Mononuclear cell (primary cell): ENCODE data around the gene LRP1B. TPM values are rescaled to one million over a fixed set of nuclear protein-coding genes. Genes with fewer than 3 reads are reported as not detected.
"Not testable (repeated sequence)": the region's sequence is repeated elsewhere in the genome, so short reads cannot be mapped to it uniquely, and the experiment has no call there.

ENCODE experiments used
- H3K27me3 ChIP-seq: 2 replicates; pipeline ENCODE4 v1.6.0; 2011; ENCODE audit warnings: low read length, control low read depth; ENCODE audit not compliant: insufficient read depth
- H3K4me1 ChIP-seq: 2 replicates; pipeline ENCODE4 v1.5.1; 2011; ENCODE audit warnings: mild to moderate bottlenecking, low read length, control low read depth; ENCODE audit not compliant: insufficient read depth
- H3K4me3 ChIP-seq: 2 replicates; pipeline ENCODE4 v1.5.1; 2011; ENCODE audit warnings: mild to moderate bottlenecking, low read length, moderate library complexity
- H3K9me3 ChIP-seq: 2 replicates; pipeline ENCODE4 v1.5.1; 2011; ENCODE audit warnings: low read depth, mild to moderate bottlenecking, control low read depth, low read length
- total RNA-seq: library from RNA; depleted of rRNA; stranded (reverse); fragments of >200 nt; gene quantifications from one replicate; pipeline ENCODE4 v1.2.3, GENCODE V29; 2012

LRP1B gene
- total RNA-seq, 1 donor, result under 0.01 TPM

DNA sequence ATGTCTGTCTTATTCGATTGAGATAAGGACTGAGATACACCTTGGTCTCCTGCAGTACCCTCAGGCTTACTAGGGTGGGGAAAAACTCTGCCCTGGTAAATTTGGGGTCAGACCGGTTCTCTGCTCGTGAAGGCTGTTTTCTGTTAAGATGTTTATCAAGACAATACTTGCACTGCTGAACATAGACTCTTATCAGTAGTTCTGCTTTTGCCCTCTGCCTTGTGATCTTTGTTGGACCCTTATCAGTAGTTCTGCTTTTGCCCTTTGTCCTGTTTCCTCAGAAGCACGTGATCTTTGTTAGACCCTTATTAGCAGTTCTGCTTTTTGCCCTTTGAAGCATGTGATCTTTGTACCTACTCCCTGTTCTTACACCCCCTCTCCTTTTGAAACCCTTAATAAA is 1715.8 kb downstream of the LRP1B start:
- not testable (repeated sequence) for H3K4me1 ChIP-seq, H3K9me3 ChIP-seq, H3K27me3 ChIP-seq, H3K4me3 ChIP-seq

DNA sequence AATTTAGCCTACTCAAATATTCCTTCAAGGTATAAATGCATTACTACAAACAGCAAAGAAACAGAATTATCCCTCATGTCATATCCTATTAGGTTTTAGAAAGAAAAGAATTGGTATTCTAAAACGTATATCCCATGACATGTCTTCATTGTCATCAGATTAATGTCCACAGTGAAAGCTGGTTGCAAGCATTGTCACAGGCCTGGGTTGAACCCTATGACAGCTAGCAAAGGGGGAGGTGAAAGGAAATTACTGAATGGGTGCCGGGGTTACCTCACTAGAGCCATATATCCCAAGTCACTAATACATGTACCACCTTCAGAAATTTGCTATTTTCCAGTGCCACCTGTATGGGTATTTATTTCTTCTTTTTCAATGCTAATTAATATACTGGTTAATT is 1720.1 kb downstream of the LRP1B start:
- H3K4me3 ChIP-seq, result no peak overlapping the region

DNA sequence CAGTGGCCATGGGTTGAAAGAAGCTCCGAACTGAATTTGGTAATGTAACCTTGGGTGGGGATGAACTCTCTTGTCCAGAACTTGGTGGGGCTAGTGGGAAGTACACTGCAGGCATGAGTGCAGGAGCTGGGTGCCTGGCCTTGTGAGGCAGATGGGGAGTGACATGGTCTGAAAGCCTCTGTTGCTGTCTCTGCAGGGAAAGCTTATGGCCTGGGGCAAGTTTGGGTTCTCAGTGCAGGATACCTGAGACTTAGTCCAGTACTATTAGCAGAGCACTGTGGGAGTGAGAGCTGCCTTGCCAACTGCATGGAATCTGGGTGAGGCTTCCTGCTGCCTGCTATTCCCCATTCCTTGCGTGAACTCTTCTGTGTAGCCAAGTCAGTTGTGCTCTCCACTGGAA is 1729.8 kb downstream of the LRP1B start:
- Histone ChIP-seq H3K27me3 (no peaks in the 10 kb centered on the region), H3K4me3 (no peak overlapping the region), H3K9me3 (peaks cover 3% of the 10 kb centered on the region), H3K4me1 (no peaks in the 10 kb centered on the region)

More for the DNA sequence above, 1720.1 kb downstream of the LRP1B start:
- Histone ChIP-seq H3K9me3 (peaks cover 11% of the 10 kb centered on the region), H3K27me3 (no peaks in the 10 kb centered on the region), H3K4me1 (no peaks in the 10 kb centered on the region)

DNA sequence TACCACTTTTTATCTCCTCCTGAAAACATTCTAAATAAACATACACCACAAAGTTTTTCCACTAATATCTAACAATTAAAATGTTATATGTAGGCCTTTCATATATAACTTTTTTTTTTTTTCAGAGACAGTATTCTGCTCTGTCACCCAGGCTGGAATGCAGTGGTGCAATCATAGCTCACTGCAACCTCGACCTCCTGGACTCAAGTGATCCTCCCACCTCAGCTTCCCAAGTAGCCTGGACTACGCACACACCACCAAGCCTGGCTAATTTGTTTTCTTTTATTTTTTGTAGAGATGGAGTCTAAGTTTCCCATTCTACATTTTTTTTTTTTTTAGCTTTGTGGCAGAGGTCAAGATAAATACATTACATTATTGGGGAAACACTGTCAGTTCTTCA is 1738.0 kb downstream of the LRP1B start:
- H3K9me3 ChIP-seq, result no peaks in the 10 kb centered on the region
- no peaks in the 10 kb centered on the region for H3K27me3 ChIP-seq
- no peak overlapping the region for H3K4me3 ChIP-seq
- no peaks in the 10 kb centered on the region for H3K4me1 ChIP-seq

DNA sequence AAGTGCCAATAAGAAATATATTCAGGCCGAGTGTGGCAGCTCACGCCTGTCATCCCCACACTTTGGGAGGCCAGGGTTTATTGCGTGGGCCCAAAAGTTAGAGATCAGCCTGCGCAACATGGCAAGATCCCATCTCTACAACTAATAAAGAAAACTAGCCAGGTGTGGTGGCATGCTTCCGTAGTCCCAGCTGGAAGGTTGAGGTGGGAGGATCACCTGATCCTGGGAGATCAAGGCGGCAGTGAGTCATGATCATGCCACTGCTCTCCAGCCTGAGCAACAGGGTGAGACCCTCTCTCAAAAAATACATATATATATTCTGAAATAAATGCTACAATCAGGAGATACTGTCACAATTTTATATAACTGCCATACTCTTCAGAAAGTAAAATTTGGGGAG is 1745.9 kb downstream of the LRP1B start:
- Histone ChIP-seq H3K4me1 (no peaks in the 10 kb centered on the region), H3K27me3 (no peaks in the 10 kb centered on the region), H3K9me3 (no peaks in the 10 kb centered on the region), H3K4me3 (no peak overlapping the region)

DNA sequence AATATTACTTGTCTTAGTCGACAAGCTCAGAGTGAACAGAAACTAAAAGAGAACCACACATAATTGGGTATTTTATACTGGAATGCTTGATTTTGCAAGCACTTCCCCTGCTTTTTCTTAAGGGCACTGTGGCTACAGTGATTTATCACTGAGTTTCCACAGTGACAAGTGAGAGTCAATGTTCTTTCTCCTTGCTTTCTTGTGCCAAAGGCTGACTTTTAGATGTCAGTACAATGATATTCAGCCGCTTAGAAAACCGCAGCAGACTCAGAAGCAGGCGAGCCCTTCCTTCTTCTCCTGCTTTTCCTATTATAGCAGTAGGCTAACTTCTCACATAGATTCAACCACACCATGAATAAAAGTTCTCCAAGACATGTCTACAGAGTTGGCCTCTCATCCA is 1747.0 kb downstream of the LRP1B start:
- no peak overlapping the region for H3K4me3 ChIP-seq
- H3K4me1 ChIP-seq, result no peaks in the 10 kb centered on the region
- H3K27me3 ChIP-seq, result no peaks in the 10 kb centered on the region
- H3K9me3 ChIP-seq, result no peaks in the 10 kb centered on the region

DNA sequence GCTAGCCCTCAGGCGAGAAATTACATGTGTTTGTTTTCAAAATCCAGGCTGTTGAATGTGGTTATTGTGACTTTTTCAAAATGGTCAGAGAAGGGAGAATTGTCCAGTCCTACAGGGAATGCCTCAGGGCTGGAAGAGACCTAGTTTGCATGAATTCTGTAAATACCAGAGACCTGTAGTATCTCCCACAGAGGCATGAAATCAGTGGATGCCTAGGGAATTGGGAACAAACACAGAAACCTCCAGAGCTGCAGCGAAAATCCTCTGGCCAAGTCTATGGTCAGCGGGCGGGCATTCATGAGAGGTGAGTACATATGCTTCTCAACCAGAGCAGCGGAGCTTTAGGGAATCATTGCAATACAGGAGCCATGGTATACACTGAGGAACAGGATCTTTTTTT is 1754.1 kb downstream of the LRP1B start:
- no peaks in the 10 kb centered on the region for H3K9me3 ChIP-seq
- no peak overlapping the region for H3K4me3 ChIP-seq
- H3K27me3 ChIP-seq, result no peaks in the 10 kb centered on the region
- no peaks in the 10 kb centered on the region for H3K4me1 ChIP-seq

DNA sequence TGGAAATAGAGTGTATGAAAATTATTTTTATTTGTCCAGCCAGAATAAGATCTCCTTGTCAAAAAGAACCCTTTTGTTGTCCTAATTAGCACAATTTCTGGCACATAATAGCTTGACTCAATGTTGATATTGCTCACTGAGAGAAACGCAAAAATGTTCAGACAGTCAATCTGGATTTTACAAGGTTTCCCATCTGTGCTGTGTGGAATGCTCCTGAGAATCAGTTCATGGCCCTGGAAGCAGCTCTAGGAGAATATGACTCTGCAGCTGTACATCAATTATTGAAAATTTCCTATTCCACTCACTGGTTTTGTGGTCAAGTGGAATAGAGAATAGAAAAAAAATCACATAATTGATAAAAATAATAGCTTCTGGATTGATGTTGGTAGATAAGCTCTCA is 1767.7 kb downstream of the LRP1B start:
- no peaks in the 10 kb centered on the region for H3K9me3 ChIP-seq
- no peaks in the 10 kb centered on the region for H3K27me3 ChIP-seq
- H3K4me3 ChIP-seq, result no peak overlapping the region
- no peaks in the 10 kb centered on the region for H3K4me1 ChIP-seq

DNA sequence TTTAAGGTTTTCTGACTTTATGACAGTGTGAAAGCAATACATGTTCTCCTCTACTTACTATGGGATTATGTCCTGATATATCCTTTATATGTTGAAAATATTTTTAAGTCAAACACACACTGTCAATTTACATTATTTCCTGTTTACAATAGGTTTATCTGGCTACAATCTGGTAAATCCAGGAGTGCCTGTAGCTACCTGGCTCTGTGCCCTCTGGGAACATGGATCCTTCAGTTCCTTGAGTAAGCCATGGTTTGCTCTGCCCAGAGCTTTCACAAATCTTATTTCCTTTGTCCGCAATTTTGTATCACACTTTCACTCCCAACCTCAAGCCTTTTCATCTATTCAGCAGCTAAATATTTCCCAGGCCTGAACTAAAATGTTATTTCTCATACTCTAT is 1768.5 kb downstream of the LRP1B start:
- no peaks in the 10 kb centered on the region for H3K9me3 ChIP-seq
- H3K27me3 ChIP-seq, result no peaks in the 10 kb centered on the region
- H3K4me3 ChIP-seq, result no peak overlapping the region
- H3K4me1 ChIP-seq, result no peaks in the 10 kb centered on the region

DNA sequence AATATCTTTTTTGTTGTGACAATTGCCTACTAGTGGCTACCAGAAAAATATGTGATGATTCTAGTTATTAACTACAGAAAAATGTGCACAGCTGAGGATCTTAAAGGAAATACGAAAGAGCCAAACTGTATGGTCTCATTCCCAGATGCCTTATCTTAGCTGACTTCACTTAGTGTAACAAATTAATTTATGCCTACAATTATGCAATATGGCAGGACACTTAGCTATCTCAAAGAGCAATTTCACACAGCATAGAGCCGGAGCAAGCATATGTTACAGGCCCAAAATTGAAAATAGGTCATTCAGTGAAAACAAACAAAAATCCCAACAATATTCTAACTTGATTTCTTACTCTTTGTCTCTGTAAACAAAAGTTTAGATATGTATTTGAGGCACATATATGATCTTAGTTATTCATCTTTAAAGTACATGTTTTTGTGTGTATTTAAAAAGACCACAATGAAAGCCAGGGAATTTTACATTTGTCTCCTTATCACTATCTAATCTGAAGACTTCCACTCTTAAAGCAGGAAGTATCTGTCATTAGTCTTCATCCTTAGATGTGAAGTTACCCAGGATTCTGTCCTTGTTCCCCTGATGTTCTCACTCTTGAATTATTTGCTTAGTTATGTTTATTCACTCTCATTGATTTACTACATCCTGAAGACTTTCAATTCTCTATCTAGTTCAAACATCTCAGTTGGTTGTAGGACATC is 1771.6 kb downstream of the LRP1B start:
- Histone ChIP-seq H3K4me1 (no peaks in the 10 kb centered on the region), H3K27me3 (no peaks in the 10 kb centered on the region), H3K9me3 (no peaks in the 10 kb centered on the region), H3K4me3 (no peak overlapping the region)

DNA sequence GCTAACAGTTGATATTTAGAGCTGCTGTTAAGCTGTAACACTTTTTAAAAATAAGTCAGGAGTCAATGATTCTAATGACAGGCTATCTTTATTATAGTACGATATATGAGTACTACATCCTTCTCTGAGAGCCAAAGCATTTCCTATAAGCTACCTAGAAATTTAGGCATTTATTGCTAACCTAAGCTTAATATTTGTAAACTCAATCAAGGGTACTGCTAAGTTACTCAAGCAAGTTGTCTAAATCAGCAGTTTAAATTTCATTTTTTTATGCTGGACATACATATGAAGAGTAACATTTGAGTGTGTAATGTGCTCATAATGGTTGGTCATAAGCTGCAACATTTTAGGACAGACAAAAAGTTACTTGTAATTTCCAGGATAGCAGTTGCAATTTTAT is 1774.1 kb downstream of the LRP1B start:
- no peaks in the 10 kb centered on the region for H3K27me3 ChIP-seq

DNA sequence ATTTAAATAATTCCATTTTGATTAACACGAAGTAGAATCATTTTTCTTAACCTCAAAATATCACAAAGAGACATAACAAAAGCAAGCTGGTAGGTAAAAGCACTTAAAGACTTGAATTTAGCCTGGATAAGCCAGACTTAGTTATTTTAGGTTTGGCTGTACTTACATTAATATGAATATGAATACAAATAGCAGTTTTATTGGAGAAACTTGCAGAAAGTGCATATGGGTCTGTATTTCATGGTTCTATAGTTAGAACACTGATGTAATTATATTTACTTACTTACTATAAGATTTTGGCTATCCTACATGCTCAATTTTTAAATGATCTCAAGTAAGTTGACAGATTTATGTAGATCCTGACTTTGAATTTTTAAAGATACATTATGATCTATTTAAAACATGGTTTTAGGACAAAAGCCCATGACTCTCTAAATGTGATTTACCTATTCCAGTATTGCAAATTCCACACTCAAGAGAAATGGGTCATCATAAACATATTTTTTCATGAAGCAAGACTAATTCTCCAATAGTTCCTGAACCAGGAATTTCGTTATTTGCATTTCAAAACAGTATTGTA is 1775.2 kb downstream of the LRP1B start:
- H3K4me1 ChIP-seq, result no peaks in the 10 kb centered on the region
- H3K9me3 ChIP-seq, result no peaks in the 10 kb centered on the region
- no peak overlapping the region for H3K4me3 ChIP-seq
- H3K27me3 ChIP-seq, result no peaks in the 10 kb centered on the region

More for the DNA sequence above, 1774.1 kb downstream of the LRP1B start:
- Histone ChIP-seq H3K4me3 (no peak overlapping the region), H3K9me3 (no peaks in the 10 kb centered on the region), H3K4me1 (no peaks in the 10 kb centered on the region)

DNA sequence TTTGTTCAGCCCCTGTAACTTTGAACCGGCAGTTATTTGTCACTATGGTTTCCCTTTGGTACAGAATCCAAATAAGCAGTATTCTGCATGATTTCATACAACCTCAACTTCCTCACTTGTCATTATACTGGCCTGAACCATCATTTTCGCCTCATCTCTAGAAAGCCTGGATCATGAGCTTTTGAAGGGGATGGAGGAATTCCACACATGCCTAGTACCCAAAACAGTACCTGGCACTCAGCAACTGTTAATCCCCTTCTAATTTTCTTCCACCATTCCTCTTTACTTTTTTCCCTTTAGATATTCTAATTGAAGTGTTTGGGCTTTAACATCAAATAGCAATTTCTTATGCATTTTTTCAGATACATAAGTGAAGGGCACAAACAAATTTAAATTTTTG is 1776.3 kb downstream of the LRP1B start:
- H3K4me3 ChIP-seq, result no peak overlapping the region
- H3K27me3 ChIP-seq, result no peaks in the 10 kb centered on the region
- no peaks in the 10 kb centered on the region for H3K9me3 ChIP-seq
- no peaks in the 10 kb centered on the region for H3K4me1 ChIP-seq

DNA sequence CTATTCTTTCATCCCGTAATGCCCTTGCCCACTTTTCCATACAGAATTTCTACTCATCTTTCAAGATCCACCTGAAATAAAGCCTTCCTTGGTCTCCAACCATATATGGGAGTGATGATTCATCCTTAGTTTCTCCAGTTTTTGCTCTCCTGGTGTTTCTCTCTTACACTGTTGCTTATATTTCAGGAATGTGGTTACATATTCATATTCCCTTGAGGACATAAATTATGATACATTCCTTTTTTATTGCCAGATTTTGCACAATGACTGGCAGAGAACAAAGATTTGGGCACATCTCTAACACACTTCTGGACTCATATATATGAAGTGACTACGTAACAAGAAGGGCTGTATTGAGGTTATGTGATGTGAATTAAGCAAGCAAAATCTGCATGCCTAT is 1777.3 kb downstream of the LRP1B start:
- H3K4me1 ChIP-seq, result no peaks in the 10 kb centered on the region
- no peaks in the 10 kb centered on the region for H3K9me3 ChIP-seq
- no peaks in the 10 kb centered on the region for H3K27me3 ChIP-seq
- no peak overlapping the region for H3K4me3 ChIP-seq

DNA sequence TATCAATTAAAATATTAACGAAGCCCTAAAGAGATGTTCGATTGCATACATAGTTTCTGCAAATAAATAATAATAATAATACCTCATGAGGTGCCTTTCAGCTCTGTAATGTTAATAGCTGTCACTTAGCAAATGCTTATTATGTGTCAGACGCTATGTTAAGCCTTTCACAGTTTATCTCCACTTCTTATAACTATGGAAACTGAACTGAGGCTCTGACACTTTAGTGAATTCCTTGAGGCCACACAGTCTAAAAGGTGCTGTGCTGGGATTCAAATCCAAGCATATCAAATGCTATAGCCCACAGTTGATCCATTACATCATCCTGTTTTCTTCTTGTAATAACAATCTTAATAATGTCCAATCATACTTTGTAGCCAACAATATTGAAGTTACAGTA is 1779.1 kb downstream of the LRP1B start:
- Histone ChIP-seq H3K27me3 (no peaks in the 10 kb centered on the region), H3K4me1 (no peaks in the 10 kb centered on the region), H3K9me3 (no peaks in the 10 kb centered on the region), H3K4me3 (no peak overlapping the region)

DNA sequence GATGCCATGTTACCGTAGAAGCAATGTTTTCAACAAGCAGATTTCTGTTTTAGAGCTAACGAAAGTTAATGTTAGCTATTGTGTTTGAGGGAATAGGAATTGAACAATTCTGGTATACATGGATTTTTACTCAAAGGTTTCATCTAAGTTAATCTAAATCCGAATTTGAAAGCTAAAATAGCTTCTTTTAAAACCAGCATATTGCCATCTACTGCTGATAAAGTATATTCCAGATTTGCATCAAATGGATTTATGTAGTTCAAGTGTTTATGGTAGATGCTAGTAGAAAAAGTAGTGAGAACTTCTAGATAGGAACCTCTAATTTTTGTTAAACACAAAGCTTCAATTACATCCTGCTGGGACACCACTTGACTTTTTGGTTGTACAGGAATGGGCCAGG is 1781.1 kb downstream of the LRP1B start:
- Histone ChIP-seq H3K4me1 (no peaks in the 10 kb centered on the region), H3K27me3 (no peaks in the 10 kb centered on the region), H3K4me3 (no peak overlapping the region), H3K9me3 (no peaks in the 10 kb centered on the region)
